Liver (tissue), 9 donors: Measurements from ENCODE around the gene NF1. TPM values are rescaled to one million over a fixed set of nuclear protein-coding genes. Genes with fewer than 3 reads are reported as not detected.

Experiments
- DNase-seq: peaks from one replicate; pipeline ENCODE4 v3.0.0-alpha.2; 2017; ENCODE audit warnings: low spot score
- H3K27ac ChIP-seq, 2 donors: one replicate each; pipeline ENCODE4 v1.7.0; 2013; ENCODE audit warnings: inconsistent platforms in 2 of 2, low read length in 2 of 2, control low read depth in 1 of 2, low read depth in 1 of 2, mild to moderate bottlenecking in 1 of 2
- H3K27me3 ChIP-seq, 4 donors: one replicate each; pipeline versions ENCODE4 v1.6.1 to v1.7.0; 2013; ENCODE audit warnings: low read length in 3 of 4, inconsistent platforms in 1 of 4, mild to moderate bottlenecking in 1 of 4, moderate library complexity in 1 of 4; ENCODE audit not compliant: control insufficient read depth in 4 of 4, insufficient read depth in 4 of 4
- H3K36me3 ChIP-seq, 4 donors: one replicate each; pipeline versions ENCODE4 v1.6.1 to v1.7.0; 2013; ENCODE audit warnings: low read length in 3 of 4, mild to moderate bottlenecking in 3 of 4, low read depth in 1 of 4, moderate library complexity in 1 of 4; ENCODE audit not compliant: control insufficient read depth in 4 of 4, insufficient read depth in 3 of 4
- H3K4me1 ChIP-seq, 4 donors: one replicate each; pipeline versions ENCODE4 v1.6.1 to v1.7.0; 2013; ENCODE audit warnings: low read length in 3 of 4, mild to moderate bottlenecking in 3 of 4, moderate library complexity in 1 of 4; ENCODE audit not compliant: control insufficient read depth in 4 of 4, insufficient read depth in 4 of 4
- H3K4me3 ChIP-seq, 3 donors: one replicate each; pipeline versions ENCODE4 v1.6.1 to v1.7.0; 2013; ENCODE audit warnings: low read length in 3 of 3, control low read depth in 1 of 3, low read depth in 1 of 3, mild to moderate bottlenecking in 1 of 3
- H3K9ac ChIP-seq, 2 donors: one replicate each; pipeline ENCODE4 v1.7.0; 2013; ENCODE audit warnings: low read length in 2 of 2, mild to moderate bottlenecking in 2 of 2, moderate library complexity in 2 of 2, control low read depth in 1 of 2, low read depth in 1 of 2
- H3K9me3 ChIP-seq, 4 donors: one replicate each; pipeline versions ENCODE4 v1.6.1 to v1.7.0; 2013; ENCODE audit warnings: low read length in 3 of 4; ENCODE audit not compliant: control insufficient read depth in 4 of 4
- EGR1 ChIP-seq, 2 donors: IDR thresholded peaks; 2 replicates each; pipeline ENCODE4 v1.6.1; 2016 to 2018; ENCODE audit warnings: antibody characterized with exemption in 2 of 2, low read depth in 2 of 2
- FOXA1 ChIP-seq: IDR thresholded peaks from 2 replicates; pipeline ENCODE4 v1.6.1; 2016; ENCODE audit warnings: antibody characterized with exemption
- FOXA2 ChIP-seq: IDR thresholded peaks from 2 replicates; pipeline ENCODE4 v1.6.1; 2016; ENCODE audit warnings: antibody characterized with exemption
- GABPA ChIP-seq, 2 donors: IDR thresholded peaks in 1 of 2; conservative IDR thresholded peaks in 1 of 2; 2 replicates each; pipeline ENCODE4 v1.6.1; 2016; ENCODE audit warnings: antibody characterized with exemption in 2 of 2, mild to moderate bottlenecking in 1 of 2, moderate library complexity in 1 of 2
- HNF4A ChIP-seq, 2 donors: conservative IDR thresholded peaks; 2 replicates each; pipeline ENCODE4 v1.6.1; 2016; ENCODE audit warnings: antibody characterized with exemption in 2 of 2, mild to moderate bottlenecking in 2 of 2
- HNF4G ChIP-seq: IDR thresholded peaks from 2 replicates; pipeline ENCODE4 v1.6.1; 2016; ENCODE audit warnings: antibody characterized with exemption
- NR2F2 ChIP-seq: IDR thresholded peaks from 2 replicates; pipeline ENCODE4 v1.6.1; 2016; ENCODE audit warnings: antibody characterized with exemption
- RAD21 ChIP-seq, 2 donors: IDR thresholded peaks; 2 replicates each; pipeline ENCODE4 v1.6.1; 2016; ENCODE audit warnings: antibody characterized with exemption in 2 of 2, mild to moderate bottlenecking in 2 of 2
- TAF1 ChIP-seq: conservative IDR thresholded peaks from 2 replicates; pipeline ENCODE4 v1.6.1; 2016; ENCODE audit warnings: antibody characterized with exemption, mild to moderate bottlenecking
- YY1 ChIP-seq: IDR thresholded peaks from 2 replicates; pipeline ENCODE4 v1.6.1; 2016; ENCODE audit warnings: antibody characterized with exemption, mild to moderate bottlenecking
- WGBS: extraction: QIAGEN DNeasy Blood & Tissue Kit; methylation state at CpG from one replicate; pipeline ENCODE4 v1.1.7; 2013; 5-methylcytosine and 5-hydroxymethylcytosine counted together
- polyA plus RNA-seq, 2 donors: library from polyadenylated mRNA; stranded (reverse) in 1 of 2; unstranded in 1 of 2; fragments of 200-250 nt in 1 of 2; fragments of >200 nt in 1 of 2; fragmentation: Nextera tagmentation in 1 of 2; extraction: Ambion mirVana in 1 of 2; gene quantifications; one replicate each; pipeline versions ENCODE4 v1.2.1 to v1.2.3, GENCODE V29; 2013 to 2015
- total RNA-seq, 2 donors: library from RNA; depleted of rRNA; stranded (reverse); fragments of >200 nt; gene quantifications; one replicate each; pipeline ENCODE4 v1.2.3, GENCODE V29; 2014
- TF ChIP-seq, protein P1 (sequence below): IDR thresholded peaks from 2 replicates; pipeline ENCODE4 v1.6.1; 2016; ENCODE audit warnings: antibody characterized with exemption, mild to moderate bottlenecking
- TF ChIP-seq, protein P2 (sequence below): fragments of 150-350 bp; IDR thresholded peaks from 2 replicates; pipeline ENCODE4 v1.5.1; 2017; ENCODE audit warnings: improper control_type of control experiment, low read depth, low read length; ENCODE audit not compliant: missing input control
- TF ChIP-seq, protein P3 (sequence below): IDR thresholded peaks from 2 replicates; pipeline ENCODE4 v1.6.1; 2016; ENCODE audit warnings: antibody characterized with exemption
- TF ChIP-seq, protein P4 (sequence below): IDR thresholded peaks from 2 replicates; pipeline ENCODE4 v1.6.1; 2016; ENCODE audit warnings: antibody characterized with exemption
- donor health status: healthy.
- donor health status: healthy.
- donor health status: healthy.
- donor health status: healthy.
- donor health status: healthy.

The NF1 gene
- total and polyA plus RNA-seq, 4 donors, result 4.6 to 42.6 (median 13.5) TPM

DNA sequence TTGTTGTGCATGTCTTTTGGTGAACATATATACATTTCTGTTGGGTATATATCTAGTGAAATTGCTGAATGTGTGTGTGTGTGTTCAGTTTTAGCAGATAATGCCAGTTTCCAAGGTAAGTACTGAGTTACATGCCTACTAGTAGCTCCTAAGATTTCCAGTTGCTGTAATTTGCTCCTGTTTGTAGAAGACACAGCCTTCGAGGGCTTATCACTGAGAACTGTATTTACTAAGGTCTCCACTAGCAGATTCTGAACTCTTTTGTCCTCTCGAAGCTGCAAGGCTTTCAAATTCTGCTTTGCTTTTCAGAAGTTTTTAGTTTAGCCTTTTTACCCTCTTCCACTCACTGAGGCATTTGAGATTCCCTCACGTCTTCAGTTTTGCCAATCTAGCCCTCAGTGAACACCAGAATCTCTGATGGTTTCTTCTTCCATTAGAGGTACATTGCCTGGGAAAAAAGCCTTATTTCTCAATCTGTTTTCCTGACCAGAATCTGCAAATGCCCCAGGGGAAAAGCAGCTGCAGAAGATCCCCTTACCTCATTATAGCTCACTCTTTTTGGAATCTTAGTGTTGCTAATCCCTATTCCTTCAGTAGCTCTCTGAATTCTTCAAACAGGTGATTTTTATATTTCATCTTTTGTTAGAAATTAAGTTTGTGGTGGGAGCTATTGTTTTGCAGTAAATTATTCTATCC, 52.9 kb downstream of the NF1 start (continued):
- TF ChIP-seq, protein P1, sequence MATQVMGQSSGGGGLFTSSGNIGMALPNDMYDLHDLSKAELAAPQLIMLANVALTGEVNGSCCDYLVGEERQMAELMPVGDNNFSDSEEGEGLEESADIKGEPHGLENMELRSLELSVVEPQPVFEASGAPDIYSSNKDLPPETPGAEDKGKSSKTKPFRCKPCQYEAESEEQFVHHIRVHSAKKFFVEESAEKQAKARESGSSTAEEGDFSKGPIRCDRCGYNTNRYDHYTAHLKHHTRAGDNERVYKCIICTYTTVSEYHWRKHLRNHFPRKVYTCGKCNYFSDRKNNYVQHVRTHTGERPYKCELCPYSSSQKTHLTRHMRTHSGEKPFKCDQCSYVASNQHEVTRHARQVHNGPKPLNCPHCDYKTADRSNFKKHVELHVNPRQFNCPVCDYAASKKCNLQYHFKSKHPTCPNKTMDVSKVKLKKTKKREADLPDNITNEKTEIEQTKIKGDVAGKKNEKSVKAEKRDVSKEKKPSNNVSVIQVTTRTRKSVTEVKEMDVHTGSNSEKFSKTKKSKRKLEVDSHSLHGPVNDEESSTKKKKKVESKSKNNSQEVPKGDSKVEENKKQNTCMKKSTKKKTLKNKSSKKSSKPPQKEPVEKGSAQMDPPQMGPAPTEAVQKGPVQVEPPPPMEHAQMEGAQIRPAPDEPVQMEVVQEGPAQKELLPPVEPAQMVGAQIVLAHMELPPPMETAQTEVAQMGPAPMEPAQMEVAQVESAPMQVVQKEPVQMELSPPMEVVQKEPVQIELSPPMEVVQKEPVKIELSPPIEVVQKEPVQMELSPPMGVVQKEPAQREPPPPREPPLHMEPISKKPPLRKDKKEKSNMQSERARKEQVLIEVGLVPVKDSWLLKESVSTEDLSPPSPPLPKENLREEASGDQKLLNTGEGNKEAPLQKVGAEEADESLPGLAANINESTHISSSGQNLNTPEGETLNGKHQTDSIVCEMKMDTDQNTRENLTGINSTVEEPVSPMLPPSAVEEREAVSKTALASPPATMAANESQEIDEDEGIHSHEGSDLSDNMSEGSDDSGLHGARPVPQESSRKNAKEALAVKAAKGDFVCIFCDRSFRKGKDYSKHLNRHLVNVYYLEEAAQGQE, result no peak
- TF ChIP-seq GABPA (IDR thresholded peaks at IDR 0.05 in 1 of 2, conservative IDR thresholded peaks at IDR 0.05 in 1 of 2) (no peak), EGR1 (IDR thresholded peaks at IDR 0.05; ENCODE audit: low read depth in 2 of 2) (no peak)
- TF ChIP-seq, protein P2, sequence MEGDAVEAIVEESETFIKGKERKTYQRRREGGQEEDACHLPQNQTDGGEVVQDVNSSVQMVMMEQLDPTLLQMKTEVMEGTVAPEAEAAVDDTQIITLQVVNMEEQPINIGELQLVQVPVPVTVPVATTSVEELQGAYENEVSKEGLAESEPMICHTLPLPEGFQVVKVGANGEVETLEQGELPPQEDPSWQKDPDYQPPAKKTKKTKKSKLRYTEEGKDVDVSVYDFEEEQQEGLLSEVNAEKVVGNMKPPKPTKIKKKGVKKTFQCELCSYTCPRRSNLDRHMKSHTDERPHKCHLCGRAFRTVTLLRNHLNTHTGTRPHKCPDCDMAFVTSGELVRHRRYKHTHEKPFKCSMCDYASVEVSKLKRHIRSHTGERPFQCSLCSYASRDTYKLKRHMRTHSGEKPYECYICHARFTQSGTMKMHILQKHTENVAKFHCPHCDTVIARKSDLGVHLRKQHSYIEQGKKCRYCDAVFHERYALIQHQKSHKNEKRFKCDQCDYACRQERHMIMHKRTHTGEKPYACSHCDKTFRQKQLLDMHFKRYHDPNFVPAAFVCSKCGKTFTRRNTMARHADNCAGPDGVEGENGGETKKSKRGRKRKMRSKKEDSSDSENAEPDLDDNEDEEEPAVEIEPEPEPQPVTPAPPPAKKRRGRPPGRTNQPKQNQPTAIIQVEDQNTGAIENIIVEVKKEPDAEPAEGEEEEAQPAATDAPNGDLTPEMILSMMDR, result no peak

DNA sequence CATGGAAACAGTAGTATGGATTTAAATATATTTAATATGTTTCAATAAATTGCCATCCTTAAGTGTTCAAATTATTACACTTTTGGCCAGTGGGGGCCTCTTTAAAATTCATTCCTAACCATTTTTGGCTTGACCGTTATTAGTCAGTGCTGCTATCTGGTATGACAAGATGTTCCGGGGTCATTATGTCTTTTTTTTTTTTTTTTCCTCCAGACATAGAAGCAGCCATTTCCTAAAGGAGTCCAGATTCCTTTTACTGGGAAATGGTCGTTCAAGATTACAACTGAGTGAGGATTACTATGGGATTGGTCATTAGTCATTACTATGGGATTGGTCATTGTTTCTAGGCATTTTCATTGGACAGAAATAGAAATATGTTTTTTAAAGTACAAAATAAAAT, 53.4 kb downstream of the NF1 start:
- Histone ChIP-seq H3K4me1 (no peaks in the 10 kb centered on the region), H3K4me3 (no peak overlapping the region), H3K27me3 (no peaks in the 10 kb centered on the region), H3K9ac (no peak overlapping the region), H3K27ac (no peak overlapping the region), H3K9me3 (no peaks in the 10 kb centered on the region), H3K36me3 (peaks cover 0 to 1% (median 0%) of the 10 kb centered on the region in 4 donors)
- no peak for TF ChIP-seq HNF4A (conservative IDR thresholded peaks at IDR 0.05)
- TF ChIP-seq, protein P3, sequence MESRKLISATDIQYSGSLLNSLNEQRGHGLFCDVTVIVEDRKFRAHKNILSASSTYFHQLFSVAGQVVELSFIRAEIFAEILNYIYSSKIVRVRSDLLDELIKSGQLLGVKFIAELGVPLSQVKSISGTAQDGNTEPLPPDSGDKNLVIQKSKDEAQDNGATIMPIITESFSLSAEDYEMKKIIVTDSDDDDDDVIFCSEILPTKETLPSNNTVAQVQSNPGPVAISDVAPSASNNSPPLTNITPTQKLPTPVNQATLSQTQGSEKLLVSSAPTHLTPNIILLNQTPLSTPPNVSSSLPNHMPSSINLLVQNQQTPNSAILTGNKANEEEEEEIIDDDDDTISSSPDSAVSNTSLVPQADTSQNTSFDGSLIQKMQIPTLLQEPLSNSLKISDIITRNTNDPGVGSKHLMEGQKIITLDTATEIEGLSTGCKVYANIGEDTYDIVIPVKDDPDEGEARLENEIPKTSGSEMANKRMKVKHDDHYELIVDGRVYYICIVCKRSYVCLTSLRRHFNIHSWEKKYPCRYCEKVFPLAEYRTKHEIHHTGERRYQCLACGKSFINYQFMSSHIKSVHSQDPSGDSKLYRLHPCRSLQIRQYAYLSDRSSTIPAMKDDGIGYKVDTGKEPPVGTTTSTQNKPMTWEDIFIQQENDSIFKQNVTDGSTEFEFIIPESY, result no peak
- no peak for DNase-seq
- WGBS, result 74% methylated on average over 3 of the region's 3 CpGs

DNA sequence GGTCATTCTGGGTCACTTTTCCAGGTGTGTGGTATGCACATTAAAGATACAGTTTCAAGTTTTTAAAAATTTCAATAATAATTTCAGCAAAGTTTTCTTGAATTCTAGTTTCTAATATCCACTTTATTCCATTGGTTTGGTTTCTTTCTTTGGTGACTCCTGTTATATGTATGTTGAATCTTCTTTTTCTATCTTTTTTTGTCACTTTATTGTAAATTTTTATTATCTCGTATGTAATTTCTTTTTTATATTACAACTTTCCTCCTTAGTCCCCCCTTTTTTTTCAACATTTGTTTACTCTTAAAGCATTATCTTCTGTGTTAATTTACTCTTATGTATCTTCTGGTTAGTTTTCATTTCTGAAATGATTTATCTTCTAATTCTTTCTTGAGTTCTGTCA, 57.5 kb downstream of the NF1 start:
- Histone ChIP-seq H3K27ac (no peak overlapping the region), H3K27me3 (no peaks in the 10 kb centered on the region), H3K4me3 (no peak overlapping the region), H3K36me3 (no peaks in the 10 kb centered on the region), H3K4me1 (no peaks in the 10 kb centered on the region), H3K9ac (no peak overlapping the region), H3K9me3 (no peaks in the 10 kb centered on the region)
- DNase-seq, result no peak
- 99% methylated on average over 1 of the region's 1 CpG for WGBS
- TF ChIP-seq NR2F2 (no peak), RAD21 (IDR thresholded peaks at IDR 0.05) (no peak), EGR1 (IDR thresholded peaks at IDR 0.05; ENCODE audit: low read depth in 2 of 2) (no peak), HNF4G (no peak), YY1 (no peak), FOXA2 (no peak), FOXA1 (no peak), TAF1 (no peak)
- TF ChIP-seq, protein P4, sequence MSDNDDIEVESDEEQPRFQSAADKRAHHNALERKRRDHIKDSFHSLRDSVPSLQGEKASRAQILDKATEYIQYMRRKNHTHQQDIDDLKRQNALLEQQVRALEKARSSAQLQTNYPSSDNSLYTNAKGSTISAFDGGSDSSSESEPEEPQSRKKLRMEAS, result no peak
- TF ChIP-seq, protein P1, result no peak
